Urothelium cell line (cell line): ENCODE data around the gene PRKRA.
"Not testable (repeated sequence)": the region's sequence is repeated elsewhere in the genome, so short reads cannot be mapped to it uniquely, and the experiment has no call there.

ENCODE experiments used
- DNase-seq: peaks from one replicate; pipeline ENCODE4 v3.0.0; 2011; ENCODE audit warnings: low spot score, mixed read lengths
- FAIRE-seq: peaks from 2 replicates; lab custom pipeline; 2011; peaks lifted over from hg19 to GRCh38; lab: Jason Lieb, UNC

The PRKRA gene

DNA sequence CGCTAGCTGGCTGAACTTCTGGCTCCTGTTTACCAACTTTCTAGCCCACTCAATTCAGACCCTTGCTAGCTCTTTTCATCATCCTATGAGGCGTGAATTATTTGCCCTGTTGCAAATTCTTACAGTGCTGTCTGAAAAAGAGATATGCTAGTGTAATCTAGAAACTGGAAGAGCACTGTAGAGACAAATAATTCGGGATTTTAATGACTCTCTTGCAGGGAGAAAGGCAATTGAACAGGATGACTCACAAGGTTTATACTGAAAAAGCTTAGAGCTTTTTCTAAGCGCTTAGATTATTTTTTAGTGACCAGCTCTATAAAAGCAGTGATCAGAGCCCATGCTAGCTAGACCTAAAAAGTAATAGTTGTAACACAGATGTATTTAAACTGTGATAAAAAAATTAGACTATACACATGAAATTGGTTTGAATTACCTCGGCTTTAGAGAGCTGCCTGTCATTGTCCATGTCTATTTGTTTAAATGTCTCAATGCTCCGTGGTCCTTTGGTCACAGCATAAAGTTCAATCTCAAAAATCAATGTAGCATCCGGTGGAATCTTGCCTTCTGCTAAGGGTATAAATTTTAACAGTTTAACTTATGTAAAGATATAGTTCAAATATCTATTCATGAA is 18.4 kb upstream of the PRKRA start:
- DNase-seq (no peak), FAIRE-seq (no peak)

DNA sequence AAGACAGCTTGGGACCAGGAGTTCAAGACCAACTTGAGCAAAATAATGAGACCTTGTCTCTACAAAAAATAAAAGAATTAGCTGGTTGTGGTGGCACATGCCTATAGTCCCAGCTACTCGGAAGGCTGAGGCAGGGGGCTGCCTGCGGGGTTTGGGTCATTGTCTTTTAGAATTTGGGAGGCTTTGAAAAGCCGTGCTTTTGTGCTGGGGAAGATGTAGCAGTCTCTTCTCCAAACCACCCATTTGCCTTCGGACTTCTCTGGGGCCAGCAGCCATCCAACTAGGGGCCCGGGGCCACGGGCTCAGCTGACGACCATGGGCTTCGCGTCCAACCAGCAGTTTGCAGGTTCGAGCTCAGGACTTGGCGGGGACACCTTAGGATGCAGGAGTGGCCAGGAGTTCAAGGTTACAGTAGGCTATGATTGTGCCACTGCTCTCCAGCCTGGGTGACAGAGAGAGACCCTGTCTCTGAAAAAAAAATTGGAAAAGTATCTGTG is 6.5 kb upstream of the PRKRA start:
- no peak for FAIRE-seq
- no peak for DNase-seq

DNA sequence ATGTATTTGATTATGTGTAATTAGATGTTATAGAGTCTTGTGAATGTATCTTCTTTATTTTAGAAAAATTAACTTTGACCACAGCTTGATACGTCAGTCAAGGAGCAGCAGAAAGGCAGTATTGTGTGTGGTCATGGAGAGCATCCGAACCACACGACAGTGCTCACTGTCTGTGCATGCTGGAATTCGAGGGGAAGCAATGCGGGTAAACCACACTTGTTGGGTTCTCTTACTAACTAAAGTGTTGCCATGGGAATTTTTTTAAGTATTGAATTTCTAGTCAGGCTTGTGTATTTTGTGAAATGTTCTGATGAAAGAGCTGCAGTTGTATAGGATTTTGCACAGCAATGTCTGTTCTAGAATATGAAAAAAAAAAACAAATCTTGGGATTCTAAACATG is 5.0 kb upstream of the PRKRA start:
- no peak for DNase-seq
- FAIRE-seq, result no peak

DNA sequence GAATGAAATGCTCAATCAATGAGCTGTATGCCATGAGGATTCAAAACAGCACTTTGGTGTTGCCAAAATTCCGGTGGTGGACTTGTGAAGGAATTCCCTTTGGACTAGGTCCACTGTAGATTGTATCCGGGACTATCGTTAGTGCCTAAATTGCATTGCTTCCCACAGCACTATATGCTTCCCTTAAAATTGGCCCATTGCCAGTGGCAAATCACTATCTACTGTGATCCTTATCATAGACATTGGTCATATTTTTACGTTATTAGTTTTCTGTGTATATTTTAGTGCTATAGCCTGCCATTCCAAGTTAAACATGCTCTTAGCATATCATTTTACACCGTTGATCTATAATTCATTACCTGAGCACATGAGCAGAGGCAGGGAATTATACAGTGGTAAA is 1.9 kb upstream of the PRKRA start:
- DNase-seq (no peak), FAIRE-seq (no peak)

DNA sequence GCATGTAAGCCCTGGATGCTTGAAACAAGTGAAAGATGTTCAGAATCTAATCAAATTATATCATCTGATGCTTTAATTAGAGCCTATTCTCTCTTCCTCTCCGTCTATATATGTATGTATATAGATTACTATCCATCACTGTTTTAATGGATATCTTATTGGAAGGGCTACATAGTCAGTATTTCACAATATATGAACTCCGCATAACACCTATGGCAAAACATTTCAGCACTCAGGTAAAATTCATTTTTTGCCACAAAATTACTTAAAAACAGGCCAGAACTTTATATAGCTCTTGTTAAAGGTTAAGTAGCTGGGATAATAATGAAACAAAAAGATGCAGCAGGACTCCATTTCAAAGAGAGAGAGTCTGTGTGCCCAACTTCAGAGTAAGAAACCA is 1.4 kb upstream of the PRKRA start:
- FAIRE-seq, result no peak
- no peak for DNase-seq

DNA sequence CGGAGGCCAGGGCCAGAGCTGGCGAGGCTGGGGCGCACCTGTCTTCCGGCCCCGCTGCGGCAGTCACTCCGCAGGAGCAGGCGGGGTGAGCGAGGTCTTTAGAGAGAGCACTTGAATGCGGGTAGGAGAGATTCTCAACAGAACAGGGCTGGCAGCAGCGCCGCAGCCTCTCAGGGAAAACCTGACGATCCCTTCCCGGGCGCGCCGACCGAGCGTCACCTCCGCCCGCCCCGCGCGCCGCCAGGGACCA is 526 bp downstream of the PRKRA start:
- no peak for DNase-seq

DNA sequence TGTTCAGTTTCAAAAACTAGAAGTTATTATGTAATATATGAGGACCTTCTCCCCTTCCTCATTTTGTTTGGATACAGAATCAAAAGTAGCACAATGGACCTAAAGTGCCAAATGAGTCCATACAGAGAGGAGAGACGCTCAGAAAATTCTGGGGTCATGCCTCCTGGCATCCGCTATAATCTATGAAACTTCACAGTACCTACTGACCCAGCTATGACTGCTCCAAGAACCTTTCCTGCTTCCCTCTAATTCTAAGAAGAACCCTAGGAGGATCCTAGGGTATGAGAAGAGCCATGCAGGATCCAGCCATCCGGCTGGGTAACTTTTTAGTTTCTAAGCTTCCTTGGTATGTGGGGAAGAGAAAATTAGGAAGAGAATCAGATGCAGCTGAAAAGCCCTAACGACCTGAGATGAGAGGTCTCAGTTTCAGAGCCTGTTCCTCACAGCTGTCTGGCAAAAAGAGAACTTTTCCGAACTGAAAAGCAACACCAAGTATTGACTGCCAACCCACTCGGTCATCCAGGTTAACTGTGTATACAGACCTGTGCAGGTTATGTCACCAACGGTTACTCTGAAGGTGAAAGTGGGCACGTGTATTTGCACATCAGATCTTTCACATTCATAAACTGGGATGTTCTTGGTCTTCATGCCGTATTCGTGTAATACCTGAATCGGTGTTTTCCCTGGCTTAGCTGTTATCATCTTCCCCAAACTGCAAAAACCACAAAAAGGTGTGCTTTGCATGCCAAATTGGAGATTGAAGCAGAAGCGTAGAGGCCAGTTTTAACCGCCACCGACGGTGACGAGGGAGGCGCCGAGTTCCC is 1.1 kb downstream of the PRKRA start:
- DNase-seq, result no peak
- no peak for FAIRE-seq

More for the DNA sequence above, 526 bp downstream of the PRKRA start:
- no peak for FAIRE-seq

DNA sequence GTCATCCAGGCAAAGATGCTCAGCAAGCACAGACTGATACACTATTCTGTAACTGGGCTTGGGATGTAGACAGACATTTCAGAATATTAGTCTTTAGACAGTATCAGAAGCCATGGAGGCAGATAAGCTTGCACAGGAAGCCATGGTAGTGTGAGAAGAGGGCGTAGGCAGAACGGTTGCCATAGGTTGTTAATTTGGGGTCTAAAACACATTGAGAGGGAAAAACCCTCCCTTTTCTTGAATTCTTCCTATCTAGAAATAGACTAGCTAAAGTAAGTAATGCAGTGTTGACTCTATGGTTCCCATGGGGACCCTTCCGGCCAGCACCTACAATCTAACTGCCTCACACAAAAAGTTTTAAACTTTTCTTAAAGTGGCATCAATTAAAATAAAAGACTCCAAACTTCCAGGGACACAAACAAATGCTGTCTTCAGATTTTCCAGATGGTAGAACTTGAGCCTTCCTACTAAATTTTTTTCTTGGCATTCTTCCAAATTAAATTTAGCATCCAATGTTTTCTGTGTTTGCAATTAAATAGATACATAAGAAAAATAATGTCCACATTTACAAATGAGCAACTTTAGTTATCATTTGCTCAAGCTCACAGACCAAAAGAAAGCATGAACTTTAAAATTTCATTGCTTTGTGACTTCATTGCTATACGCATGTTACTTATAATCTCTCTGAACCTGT is 1.9 kb downstream of the PRKRA start:
- FAIRE-seq, result no peak
- DNase-seq, result no peak

DNA sequence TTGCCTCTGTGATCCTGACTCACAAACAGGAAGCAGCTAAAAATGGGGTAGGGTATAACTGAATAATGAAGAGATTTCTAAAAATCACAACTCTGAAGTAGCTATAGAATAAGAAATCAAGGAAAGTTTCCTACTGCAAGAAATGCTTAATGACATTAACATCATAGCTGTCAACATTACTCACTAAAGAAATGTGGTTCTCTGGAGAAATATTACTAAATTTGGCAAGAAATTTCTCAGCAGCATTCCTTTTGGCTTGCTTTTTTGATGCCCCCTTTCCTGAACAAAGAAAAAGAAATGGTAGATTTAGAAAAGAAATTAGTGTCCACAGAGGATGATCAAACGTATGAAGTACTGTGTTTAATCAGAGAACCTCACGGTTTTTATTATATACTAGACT is 9.5 kb downstream of the PRKRA start:
- DNase-seq (no peak), FAIRE-seq (no peak)

DNA sequence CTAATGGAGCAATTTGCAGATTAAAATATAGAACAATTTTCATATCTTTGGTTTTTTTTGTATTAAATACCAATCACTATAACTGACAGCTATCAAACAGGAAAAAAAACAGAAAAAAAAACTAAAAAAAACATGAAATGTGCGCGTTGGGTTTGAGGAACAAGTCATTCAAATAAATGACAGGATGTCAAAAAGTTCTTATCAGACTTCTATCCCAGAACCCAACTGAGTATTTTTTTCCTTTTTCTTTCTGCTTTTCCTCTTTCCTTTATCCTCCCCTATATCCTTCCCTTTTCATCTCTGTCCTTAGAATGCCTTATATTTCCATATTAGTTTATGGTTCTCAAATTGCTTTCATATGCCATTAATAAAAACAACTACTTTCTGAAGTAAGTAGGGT is 14.3 kb downstream of the PRKRA start:
- no peak for DNase-seq
- no peak for FAIRE-seq

DNA sequence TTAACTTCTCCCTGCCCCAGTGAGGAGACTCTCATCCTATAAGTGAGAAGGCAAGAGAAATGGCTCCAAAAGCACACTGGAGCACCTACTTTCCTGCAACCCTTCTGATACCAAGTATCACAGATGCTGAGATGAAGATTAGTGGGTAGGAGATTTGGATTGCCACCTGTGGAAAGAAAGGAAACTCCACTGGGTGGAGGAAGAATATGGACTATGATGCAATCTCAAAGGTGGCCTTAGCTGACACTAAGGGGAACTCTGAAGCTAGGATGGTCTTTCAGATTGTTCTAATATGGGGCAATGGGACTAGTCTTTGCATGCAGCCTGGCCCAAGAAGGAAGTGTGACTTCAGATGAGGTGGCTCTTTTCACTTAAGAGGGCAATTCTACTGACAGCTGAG is 21.6 kb downstream of the PRKRA start:
- no peak for FAIRE-seq
- no peak for DNase-seq

DNA sequence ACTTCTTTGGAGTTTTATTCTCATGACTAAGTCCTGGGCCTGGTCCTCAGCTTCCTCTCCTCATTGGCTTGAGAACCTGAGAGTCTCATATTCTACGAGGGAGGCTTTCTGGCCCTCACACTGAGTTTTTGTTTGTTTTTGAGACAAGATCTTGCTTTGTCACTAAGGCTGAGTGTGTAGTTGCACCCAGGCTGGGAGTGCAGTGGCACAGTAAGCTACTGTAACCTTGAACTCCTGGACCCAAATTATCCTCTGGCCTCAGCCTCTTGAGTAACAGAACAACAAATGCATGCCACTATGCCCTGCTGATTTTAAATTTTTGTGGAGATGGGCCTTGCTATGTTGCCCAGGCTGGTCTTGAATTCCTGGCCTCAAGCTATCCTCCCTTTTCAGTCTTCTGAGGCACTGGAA is 22.6 kb downstream of the PRKRA start:
- FAIRE-seq (no peak), DNase-seq (no peak)

DNA sequence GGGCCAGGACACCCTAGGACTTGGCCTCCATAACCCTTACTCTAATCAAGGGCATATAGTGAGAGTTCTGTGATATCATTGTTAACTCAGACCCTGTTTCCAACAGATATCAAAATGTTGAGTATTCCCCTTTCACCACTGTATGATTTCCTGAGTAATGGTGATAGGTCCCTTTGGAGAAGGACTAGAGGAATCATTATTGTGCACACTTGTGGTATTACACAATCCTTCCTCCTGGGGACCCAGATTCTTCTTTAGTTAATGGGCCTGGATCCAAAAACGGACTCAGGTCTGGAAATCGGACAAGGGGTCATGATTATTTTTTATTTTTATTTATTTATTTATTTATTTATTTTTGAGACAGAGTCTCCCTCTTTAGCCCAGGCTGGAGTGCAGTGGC is 23.5 kb downstream of the PRKRA start:
- no peak for FAIRE-seq

DNA sequence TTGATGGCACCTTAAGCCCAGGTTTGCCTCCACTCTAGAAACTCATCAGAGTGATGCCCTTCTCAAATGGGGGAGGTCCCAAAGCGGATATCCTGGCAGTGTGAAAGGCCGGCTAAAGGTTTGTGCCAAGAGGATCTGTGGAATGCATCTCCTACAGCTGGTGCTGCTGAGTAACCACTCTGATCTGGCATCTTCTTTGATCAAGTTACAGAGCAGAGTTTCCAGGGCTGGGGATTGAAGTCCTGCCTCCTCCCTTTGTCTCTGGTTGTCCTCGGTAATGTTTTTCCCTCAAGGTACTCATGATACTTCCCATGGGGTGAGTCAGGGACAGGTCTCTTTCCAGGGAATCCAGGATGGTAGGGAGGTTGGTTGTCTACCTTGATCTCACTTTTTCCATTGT is 24.6 kb downstream of the PRKRA start:
- no peak for DNase-seq
- FAIRE-seq, result no peak

More for the DNA sequence above, 23.5 kb downstream of the PRKRA start:
- DNase-seq, result no peak

DNA sequence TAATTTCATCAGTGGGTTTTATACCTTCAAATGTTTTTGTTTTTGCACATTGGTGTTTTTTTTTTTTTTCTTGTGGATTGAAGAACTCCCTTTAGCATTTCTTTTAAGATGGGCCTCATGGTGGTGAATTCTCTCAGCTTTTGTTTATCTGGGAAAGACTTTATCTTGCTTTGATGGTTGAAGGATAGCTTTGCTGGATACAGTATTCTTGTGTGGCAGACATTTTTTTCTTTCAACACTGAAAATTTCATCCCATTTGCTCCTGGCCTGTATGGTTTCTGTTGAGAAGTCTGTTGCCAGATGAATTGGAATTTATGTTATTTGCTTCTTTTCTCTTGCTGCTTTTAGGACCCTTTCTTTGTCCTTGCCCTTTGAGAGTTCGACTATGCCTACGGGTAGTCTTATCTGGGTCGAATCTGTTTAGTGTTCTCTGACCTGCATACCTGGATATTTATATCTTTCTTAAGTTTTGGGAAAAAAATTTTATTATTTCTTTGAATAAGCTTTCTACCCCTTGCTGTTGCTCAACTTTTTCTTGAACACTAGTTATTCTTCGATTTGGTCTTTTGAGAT is 25.6 kb downstream of the PRKRA start:
- FAIRE-seq, result no peak
- no peak for DNase-seq

DNA sequence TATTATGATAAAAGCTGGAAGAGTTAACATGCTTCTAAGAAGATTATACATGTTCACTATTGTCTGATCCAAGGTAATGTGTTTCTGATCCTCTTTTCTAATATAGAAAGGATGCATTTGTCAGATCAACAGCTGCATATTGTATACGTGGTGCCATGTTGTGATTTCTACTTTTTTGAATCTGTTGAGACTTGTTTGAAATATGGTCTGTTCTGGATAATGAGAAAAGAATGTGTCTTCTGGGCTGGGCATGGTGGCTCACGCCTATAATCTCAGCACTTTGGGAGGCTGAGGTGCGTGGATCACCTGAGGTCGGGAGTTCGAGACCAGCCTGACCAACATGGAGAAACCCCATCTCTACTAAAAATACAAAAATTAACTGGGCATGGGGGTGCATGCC is 27.2 kb downstream of the PRKRA start:
- FAIRE-seq, DNase-seq: not testable (repeated sequence)

DNA sequence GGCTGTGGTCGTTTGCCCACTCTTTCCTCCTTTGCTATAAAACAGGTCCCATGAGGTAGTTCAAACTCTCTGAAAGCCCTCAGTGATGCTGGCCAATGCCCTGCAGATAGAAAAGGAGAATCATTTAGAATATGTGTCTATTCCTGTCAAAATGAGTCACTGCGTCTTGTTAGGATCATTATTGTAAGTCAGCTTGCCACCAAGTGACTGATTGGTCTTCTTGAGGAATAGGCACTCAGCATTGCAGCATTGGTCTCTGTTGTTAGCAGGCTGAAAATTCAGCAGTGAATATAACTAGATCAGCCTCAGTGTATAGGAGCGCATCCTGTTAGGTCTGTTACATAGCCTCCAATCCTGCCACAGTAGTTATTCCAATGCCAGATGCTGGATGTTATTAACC is 28.9 kb downstream of the PRKRA start:
- no peak for DNase-seq
- FAIRE-seq, result no peak

DNA sequence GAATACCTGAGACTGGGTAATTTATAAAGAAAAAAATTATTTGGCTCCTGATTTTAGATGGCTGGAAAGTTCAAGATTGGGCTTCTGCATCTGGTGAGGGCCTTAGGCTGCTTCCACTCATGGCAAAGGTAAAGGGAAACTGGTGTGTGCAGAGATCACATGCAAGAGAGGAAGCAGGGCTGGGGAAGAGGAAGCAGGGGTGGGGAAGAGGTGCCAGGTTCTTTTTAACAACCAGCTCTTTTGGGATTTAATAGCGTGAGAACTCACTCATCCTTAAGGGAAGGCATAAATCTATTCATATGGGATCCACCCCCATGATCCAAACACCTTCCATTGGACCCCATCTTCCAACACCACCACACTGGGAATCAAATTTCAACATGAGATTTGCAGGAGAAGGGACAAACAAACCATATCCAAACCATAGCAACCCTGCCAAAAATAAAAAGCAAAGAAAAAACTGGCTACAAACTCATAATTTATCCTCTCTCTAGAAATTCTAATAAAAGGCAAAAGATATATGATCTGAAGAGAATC is 30.4 kb downstream of the PRKRA start:
- no peak for DNase-seq

DNA sequence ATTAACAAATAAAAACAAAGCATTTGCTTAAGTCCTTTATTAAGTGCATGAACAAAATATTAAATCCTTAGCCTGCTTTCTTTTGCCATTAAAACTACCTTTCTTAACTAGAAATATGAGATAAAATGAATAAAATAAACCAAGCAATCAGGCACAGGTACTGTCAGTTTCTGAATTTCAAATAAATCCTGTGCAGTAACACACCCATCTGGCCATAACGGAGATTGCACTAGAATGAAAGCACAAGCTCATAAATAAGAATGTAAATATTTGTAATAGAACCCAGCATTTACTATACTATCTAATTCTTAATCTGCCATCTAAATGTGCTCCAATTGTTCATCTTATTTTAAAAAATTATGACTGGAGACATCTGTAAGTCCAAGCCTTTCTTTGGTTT is 31.9 kb downstream of the PRKRA start:
- DNase-seq (no peak), FAIRE-seq (no peak)

More for the DNA sequence above, 30.4 kb downstream of the PRKRA start:
- FAIRE-seq, result no peak

DNA sequence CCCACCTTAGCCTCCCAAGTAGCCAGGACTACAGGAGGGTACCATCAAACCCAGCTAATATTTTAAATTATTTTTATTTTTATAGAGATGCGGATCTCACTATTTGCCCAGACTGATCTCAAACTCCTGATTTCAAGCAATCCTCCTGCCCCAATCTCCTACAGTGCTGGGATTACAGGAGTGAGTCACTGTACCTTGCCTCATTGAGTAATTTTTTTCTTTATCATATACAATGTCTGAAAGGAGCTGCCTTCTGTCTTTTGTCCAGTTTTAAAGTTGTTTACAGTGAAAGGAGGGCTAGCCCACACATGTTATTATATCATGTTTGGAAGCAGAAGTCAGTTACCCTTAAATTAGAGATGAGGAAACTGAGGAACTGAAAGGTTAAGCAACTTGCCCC is 32.5 kb downstream of the PRKRA start:
- FAIRE-seq (no peak), DNase-seq (no peak)

DNA sequence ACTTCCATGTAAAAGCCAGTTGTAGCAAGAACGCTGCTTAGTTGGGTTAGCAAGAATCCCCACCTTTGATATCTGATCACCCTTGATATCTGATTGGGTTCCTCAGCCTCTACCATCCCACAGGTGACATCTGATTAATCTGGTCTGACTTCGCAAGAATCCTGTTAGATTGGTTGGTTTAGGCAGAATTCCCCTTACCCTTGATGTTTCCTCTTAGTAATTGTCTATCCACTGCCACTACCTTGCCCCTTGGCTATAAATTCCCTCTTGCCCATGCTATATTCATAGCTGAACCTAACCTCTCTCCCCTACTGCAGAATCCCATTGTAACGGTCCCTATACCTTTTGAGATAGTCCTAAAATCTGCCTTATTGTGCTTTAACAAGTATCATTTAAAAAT is 33.1 kb downstream of the PRKRA start:
- FAIRE-seq (no peak), DNase-seq (no peak)
